CD1c-positive myeloid dendritic cell (primary cell): Measurements from ENCODE around the gene SS18L1.
"Not testable (repeated sequence)": the region's sequence is repeated elsewhere in the genome, so short reads cannot be mapped to it uniquely, and the experiment has no call there.

Experiments
- DNase-seq: peaks from one replicate; pipeline ENCODE4 v3.0.0-alpha.2; 2016; ENCODE audit errors: extremely low spot score

Gene SS18L1

GRCh38 chr20:62137092-62137384 lies 6.5 kb upstream of the SS18L1 start:
- DNase-seq = no peak

- no peak for DNase-seq
These were observed 5.9 kb upstream of the SS18L1 start for GRCh38 chr20:62137478-62138203.

GRCh38 chr20:62138204-62138543 lies 5.4 kb upstream of the SS18L1 start:
- no peak for DNase-seq

- no peak for DNase-seq
These were observed 4.7 kb upstream of the SS18L1 start for GRCh38 chr20:62138912-62139311.

- DNase-seq = no peak
These were observed 3.9 kb upstream of the SS18L1 start for GRCh38 chr20:62139636-62140035.

GRCh38 chr20:62141043-62141396 lies 2.5 kb upstream of the SS18L1 start:
- no peak for DNase-seq

- DNase-seq = peak; percentile 53
These were observed 1.9 kb upstream of the SS18L1 start for GRCh38 chr20:62141397-62142251.

- DNase-seq = no peak
These were observed 1.1 kb upstream of the SS18L1 start for GRCh38 chr20:62142252-62143080.

- DNase-seq = peak; percentile 73
These were observed 622 bp downstream of the SS18L1 start for GRCh38 chr20:62143957-62144825.

GRCh38 chr20:62145688-62146018 lies 2.1 kb downstream of the SS18L1 start:
- no peak for DNase-seq

GRCh38 chr20:62146019-62146755 lies 2.6 kb downstream of the SS18L1 start:
- no peak for DNase-seq

- DNase-seq = no peak
These were observed 3.6 kb downstream of the SS18L1 start for GRCh38 chr20:62147125-62147524.

GRCh38 chr20:62147528-62147927 lies 4.0 kb downstream of the SS18L1 start:
- DNase-seq = no peak

GRCh38 chr20:62148383-62148782 lies 4.8 kb downstream of the SS18L1 start:
- DNase-seq = not testable (repeated sequence)

GRCh38 chr20:62148908-62149314 lies 5.3 kb downstream of the SS18L1 start:
- DNase-seq = no peak

GRCh38 chr20:62149532-62150309 lies 6.2 kb downstream of the SS18L1 start:
- no peak for DNase-seq

- no peak for DNase-seq
These were observed 6.7 kb downstream of the SS18L1 start for GRCh38 chr20:62150310-62150575.

- DNase-seq = no peak
These were observed 7.7 kb downstream of the SS18L1 start for GRCh38 chr20:62151225-62151624.

GRCh38 chr20:62151835-62152364 lies 8.3 kb downstream of the SS18L1 start:
- DNase-seq = no peak
